Measurements from ENCODE around the gene TBRG4.
"Not testable (repeated sequence)": the region's sequence is repeated elsewhere in the genome, so short reads cannot be mapped to it uniquely, and the experiment has no call there.

TBRG4 gene

DNA sequence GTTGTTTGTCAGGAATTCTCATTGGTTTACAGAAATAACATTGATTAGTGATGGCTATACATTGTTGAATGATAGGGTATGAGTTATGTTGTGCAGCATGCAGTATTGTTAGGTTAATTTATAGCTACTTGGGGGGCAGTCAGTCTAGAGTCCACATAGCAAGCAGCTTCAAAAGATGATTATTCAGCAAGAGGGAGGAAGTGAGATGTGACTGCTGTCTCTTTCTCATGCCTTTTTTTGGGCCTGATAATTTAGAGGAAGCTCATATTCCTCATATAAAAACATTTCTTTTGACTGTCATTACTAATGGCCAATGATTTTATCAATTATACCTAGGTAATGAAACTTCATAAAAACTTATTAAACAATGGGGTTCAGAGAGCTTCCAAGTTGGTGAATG lies 3.4 kb upstream of the TBRG4 start:
- DNase-seq, result no peak

- not testable (repeated sequence) for DNase-seq
These were observed 2.8 kb upstream of the TBRG4 start for GRCh38 chr7:45114257-45114656.

- no peak for DNase-seq
These were observed 1.2 kb upstream of the TBRG4 start for GRCh38 chr7:45112648-45113047.

DNA sequence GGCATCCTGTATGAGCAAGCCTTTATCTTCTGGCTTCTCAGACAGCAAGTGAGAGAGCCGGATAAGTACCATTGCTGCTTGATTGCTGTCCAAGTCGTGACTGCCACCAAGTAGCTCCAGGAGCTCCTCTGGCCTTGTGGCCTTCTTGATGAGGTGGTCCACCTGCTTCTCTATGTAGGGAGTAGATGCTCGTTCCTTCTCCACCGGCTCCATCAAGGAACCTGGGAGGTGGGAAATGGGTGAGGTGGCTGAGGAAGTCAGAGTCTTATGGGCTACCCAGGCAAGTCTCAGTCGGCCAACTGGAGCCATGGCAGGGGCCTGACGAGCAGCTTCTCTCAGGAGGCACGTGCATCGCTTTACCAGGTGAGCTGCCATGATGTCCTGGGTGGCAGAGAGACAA lies 2.6 kb downstream of the TBRG4 start:
- DNase-seq, result no peak

- no peak for DNase-seq
These were observed 4.1 kb downstream of the TBRG4 start for GRCh38 chr7:45107356-45107755.

DNA sequence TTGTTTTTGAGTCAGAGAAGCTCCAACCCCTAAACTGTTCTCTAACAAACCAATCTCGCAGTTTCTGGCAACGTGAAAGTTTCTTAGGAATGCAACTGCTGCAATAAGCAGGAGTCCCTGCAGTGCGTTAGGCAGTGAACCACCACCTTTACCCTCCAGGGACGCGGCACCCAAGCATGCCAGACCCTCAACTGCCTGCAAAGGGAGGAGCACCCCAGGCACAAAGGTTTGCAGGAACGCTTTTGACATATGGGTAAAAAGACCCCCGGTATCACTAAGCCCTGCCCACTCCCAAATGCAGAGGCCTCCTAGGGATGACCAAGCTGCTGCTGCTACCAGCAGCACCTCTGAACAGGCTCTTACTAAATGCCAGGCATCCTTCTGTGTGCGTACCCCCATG lies 4.7 kb downstream of the TBRG4 start:
- DNase-seq, result no peak

GRCh38 chr7:45105588-45106188 lies 5.8 kb downstream of the TBRG4 start:
- no peak for DNase-seq

GRCh38 chr7:45104844-45105587 lies 6.5 kb downstream of the TBRG4 start:
- no peak for DNase-seq

- no peak for DNase-seq
These were observed 7.3 kb downstream of the TBRG4 start for GRCh38 chr7:45103958-45104843.

GRCh38 chr7:45102785-45103712 lies 8.4 kb downstream of the TBRG4 start:
- DNase-seq, result no peak

DNA sequence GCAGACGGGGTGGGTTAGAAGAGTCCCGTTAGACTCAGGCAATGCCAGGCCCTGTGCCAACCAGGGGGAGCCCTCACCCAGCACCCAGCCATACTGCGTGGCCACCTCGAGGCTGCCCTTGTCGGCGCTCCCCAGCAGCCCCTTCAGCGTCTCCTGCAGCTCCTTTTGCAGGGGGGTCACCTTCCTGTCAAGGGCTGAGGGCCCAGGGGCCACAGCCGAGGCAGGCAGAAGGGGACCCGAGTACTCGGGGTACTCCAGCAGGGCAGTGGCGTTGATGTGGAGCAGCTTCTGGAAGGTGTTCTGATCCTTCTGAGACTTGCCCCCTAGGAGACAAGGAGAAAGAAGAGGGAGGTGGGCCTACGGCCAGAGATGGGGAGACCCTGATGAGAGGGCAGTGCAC lies 9.7 kb downstream of the TBRG4 start:
- DNase-seq, result no peak

- no peak for DNase-seq
These were observed 10.6 kb downstream of the TBRG4 start for GRCh38 chr7:45100761-45101480.

GRCh38 chr7:45099891-45100760 lies 11.4 kb downstream of the TBRG4 start:
- no peak for DNase-seq

GRCh38 chr7:45098983-45099839 lies 12.3 kb downstream of the TBRG4 start:
- no peak for DNase-seq

GRCh38 chr7:45092931-45093235 lies 18.6 kb downstream of the TBRG4 start:
- DNase-seq, result no peak

DNA sequence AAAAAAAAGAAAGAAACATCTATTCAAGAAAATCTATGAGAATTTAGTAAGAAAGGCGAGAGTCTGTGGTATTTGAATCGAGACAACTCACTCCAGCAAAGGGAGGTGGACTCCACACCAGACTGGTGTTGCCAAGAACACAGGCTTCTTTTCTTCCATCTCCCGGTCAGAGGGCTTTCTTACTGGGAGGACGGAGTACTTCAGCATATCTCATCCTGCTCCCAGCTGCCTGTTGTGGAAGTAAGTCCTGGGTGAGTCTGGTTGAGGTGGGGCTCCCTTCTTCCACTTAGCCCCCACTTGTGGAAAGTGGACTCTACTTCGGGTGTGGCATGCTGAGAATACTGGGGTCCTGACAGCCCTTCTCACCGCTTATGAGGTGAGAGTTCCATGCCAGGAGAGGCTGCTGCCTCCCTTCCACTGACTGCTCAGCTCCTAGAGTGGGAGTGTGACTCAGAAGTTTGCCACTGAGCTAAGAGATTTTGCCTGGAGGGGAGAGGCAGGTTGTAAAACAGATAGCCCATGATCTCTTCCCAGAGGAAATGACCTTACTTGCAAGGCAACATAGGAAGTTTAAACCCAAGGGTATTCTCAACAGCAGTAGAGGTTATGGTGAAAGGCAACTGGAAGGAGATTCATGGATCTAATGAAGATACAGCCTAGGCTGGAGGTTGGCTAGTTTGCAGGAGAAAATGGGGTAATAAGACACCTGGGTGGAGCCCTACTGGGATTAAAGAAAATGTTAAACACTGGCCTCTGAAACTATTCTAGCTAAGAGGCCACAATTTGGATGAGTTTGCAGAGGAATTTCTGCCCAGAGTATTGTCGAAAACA lies 19.2 kb downstream of the TBRG4 start:
- DNase-seq, result peak; percentile 2

DNA sequence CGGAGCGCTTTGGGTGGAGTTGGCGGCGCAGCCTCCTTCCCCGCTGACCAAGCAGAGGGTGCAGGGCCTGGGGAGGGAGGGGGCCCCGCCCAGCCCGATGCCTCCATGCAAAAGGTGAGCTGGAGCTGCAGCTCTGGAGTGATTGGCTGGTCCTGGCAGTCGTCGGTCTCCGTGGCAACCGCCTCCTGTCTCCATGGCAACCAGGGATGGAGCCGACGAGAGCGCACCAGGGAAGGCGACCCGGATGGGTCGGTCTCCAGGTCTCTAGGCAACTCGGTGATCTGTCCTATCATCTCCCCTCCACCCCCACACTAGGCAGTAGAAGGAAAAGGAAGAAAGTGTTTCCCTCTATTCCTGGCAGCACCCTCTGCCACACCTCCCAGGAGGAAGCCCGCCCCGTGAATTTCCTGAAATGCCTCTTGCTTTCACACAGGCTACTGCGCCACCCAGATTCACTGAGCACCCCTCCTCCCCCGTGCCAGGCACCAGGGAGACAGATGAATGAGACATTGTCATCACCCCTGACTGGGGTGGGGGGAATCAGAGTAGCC lies 22.1 kb downstream of the TBRG4 start:
- DNase-seq, result peak; percentile 51

DNA sequence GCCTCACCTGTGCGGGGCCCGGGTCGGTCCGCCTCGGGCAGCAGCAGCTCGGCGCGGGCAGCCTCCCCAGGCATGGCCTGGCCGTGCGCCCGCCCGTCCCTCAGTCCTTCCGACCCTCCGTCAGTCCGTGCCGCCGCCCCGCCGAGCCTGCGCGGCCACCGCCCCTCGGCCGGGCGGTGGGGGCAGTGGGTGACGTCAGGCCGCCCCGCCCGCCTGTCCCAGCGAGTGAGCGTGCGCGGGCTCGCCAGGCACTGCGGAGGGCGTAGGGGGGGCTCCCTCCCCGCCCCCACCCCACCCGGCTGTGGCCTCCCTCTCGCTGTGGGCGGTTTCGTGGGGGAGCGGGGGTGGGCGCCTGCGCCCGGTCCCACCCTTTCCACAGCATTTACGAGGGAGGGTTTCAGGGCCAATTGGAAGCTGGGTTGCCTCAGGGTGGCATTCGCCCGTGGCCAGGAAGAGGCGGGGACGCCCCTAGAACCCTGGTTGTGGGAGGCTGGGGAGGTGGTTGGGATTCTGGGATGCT lies 22.6 kb downstream of the TBRG4 start, which contains the start of gene NACAD:
TSS of gene NACAD (minus strand) at position 149 of the 520 bp plus-strand sequence. CDS start at position 74, 75 bp downstream.
- DNase-seq, result no peak
